ENCODE results near the gene MRPL54. TPM values are rescaled to one million over a fixed set of nuclear protein-coding genes. Genes with fewer than 3 reads are reported as not detected.

The MRPL54 gene
- 140 and 153 TPM in 2 replicates for total RNA-seq (2014; rRNA removed; shearing (Covaris generic))

GRCh38 chr19:3762501-3763459, at the start of gene MRPL54:
Gene MRPL54, plus strand, starts transcription at chr19:3762682. Its CDS starts 19 bp downstream, at chr19:3762701.
- DNase-seq (ENCODE audit: low read depth): peak; percentile 100

- DNase-seq (ENCODE audit: low read depth): no peak
These were observed 46.3 kb upstream of the MRPL54 start for GRCh38 chr19:3716147-3716668.

GRCh38 chr19:3719868-3720267, 42.6 kb upstream of the MRPL54 start:
- DNase-seq (ENCODE audit: low read depth): no peak

GRCh38 chr19:3720349-3720917, 42.0 kb upstream of the MRPL54 start:
- DNase-seq (ENCODE audit: low read depth): no peak

- peak; percentile 92 for DNase-seq (ENCODE audit: low read depth)
These were observed 41.2 kb upstream of the MRPL54 start for GRCh38 chr19:3721131-3721886.

- no peak for DNase-seq (ENCODE audit: low read depth)
These were observed 40.5 kb upstream of the MRPL54 start for GRCh38 chr19:3721887-3722442.

- DNase-seq (ENCODE audit: low read depth): no peak
These were observed 39.9 kb upstream of the MRPL54 start for GRCh38 chr19:3722443-3723109.

- no peak for DNase-seq (ENCODE audit: low read depth)
These were observed 39.4 kb upstream of the MRPL54 start for GRCh38 chr19:3723110-3723488.

- no peak for DNase-seq (ENCODE audit: low read depth)
These were observed 38.6 kb upstream of the MRPL54 start for GRCh38 chr19:3723883-3724282.

GRCh38 chr19:3725121-3725520, 37.4 kb upstream of the MRPL54 start:
- no peak for DNase-seq (ENCODE audit: low read depth)

- no peak for DNase-seq (ENCODE audit: low read depth)
These were observed 36.7 kb upstream of the MRPL54 start for GRCh38 chr19:3725640-3726310.

- no peak for DNase-seq (ENCODE audit: low read depth)
These were observed 32.0 kb upstream of the MRPL54 start for GRCh38 chr19:3730457-3730958.

GRCh38 chr19:3732108-3732507, 30.4 kb upstream of the MRPL54 start:
- no peak for DNase-seq (ENCODE audit: low read depth)

GRCh38 chr19:3733549-3734309, 28.8 kb upstream of the MRPL54 start:
- DNase-seq (ENCODE audit: low read depth): no peak

- no peak for DNase-seq (ENCODE audit: low read depth)
These were observed 28.2 kb upstream of the MRPL54 start for GRCh38 chr19:3734310-3734600.

- DNase-seq (ENCODE audit: low read depth): no peak
These were observed 26.3 kb upstream of the MRPL54 start for GRCh38 chr19:3736106-3736724.

GRCh38 chr19:3737487-3738205, 24.8 kb upstream of the MRPL54 start:
- DNase-seq (ENCODE audit: low read depth): no peak

- no peak for DNase-seq (ENCODE audit: low read depth)
These were observed 23.8 kb upstream of the MRPL54 start for GRCh38 chr19:3738477-3739220.
